Heart left ventricle (tissue), 13 donors: ENCODE data around the gene TMEM174.

Source experiments
- CTCF ChIP-seq, 12 donors: fragments of 200-600 bp; sonication (generic) in 4 of 12; IDR thresholded peaks; one replicate each; pipeline versions ENCODE4 v1.5.0 to v1.8.0; 2018 to 2022; ENCODE audit warnings: antibody characterized with exemption in 12 of 12, mild to moderate bottlenecking in 5 of 12
- POLR2A ChIP-seq, 2 donors: fragments of 450-650 bp; IDR thresholded peaks; one replicate each; pipeline ENCODE4 v1.6.1; 2017; ENCODE audit warnings: antibody characterized with exemption in 2 of 2, mild to moderate bottlenecking in 2 of 2, moderate library complexity in 2 of 2
- donor health status: ischemic (EF 13 %, LVEDD 7.1; RV severe dilation, severe dysfunction).
- donor health status: DM: no; HTN: yes; CAD: no.
- donor health status: DM: no; HTN: no; CAD: no.
- donor health status: ischemic (EF 25% LVEDD 6.9; RV normal size, moderate dysfunction).
- donor health status: ischemic (EF 25% LVEDD 5.7; RV mildly dilated, moderate dysfunction).
- donor health status: ischemic (EF 35%, LVEDD 5.7; RV mildly dilated, moderate dysfunction).
- donor health status: nonischemic (EF 11% LVEDD 7.7; RV severe dilation, severe dysfunction).
- donor health status: DM: yes; HTN: yes; CAD: no.
- donor health status: PGD.
- donor health status: ischemic (EF 29% LVEDD 5.4; RV normal size, mild dysfunction).
- donor health status: nonischemic (EF 23%, LVEDD 6.1; RV moderate dilation, normal function).

GRCh38 chr5:73126957-73127356 lies 46.0 kb upstream of the TMEM174 start:
- TF ChIP-seq POLR2A (IDR thresholded peaks at IDR 0.05) (no peak), CTCF (IDR thresholded peaks at IDR 0.05) (no peak)
